GM12878 (cell line): ENCODE results near the gene DUOX2. TPM values are rescaled to one million over a fixed set of nuclear protein-coding genes. Genes with fewer than 3 reads are reported as not detected.

Experiments
- ATAC-seq: fragments of 200-7000 bp; cut with Tn5 transposase; 3 replicates; pipeline ENCODE4 v1.9.1; 2020; ENCODE audit warnings: mild to moderate bottlenecking, moderate library complexity
- BruUV-seq: library from RNA; stranded (reverse); fragments of 400-500 nt; replicated peaks from 2 replicates; lab custom pipeline; 2021; lab: Mats Ljungman, UMichigan
- CTCF ChIA-PET: fragments of 300-600 bp; sonication (Branson Sonifier 250); formaldehyde crosslinking; extraction: SDS; loops from one replicate; lab custom pipeline; 2021; ENCODE audit warnings: inconsistent platforms; lab: Yijun Ruan, JAX
- POLR2A ChIA-PET: fragments of 350-600 bp; formaldehyde crosslinking; extraction: SDS; loops from one replicate; lab custom pipeline; 2021; ENCODE audit warnings: inconsistent platforms; lab: Charles Lee
- RAD21 ChIA-PET: fragments of 300-600 bp; sonication (Branson Sonifier 250); formaldehyde crosslinking; loops from one replicate; lab custom pipeline; 2023; ENCODE audit warnings: antibody characterized with exemption; ENCODE audit not compliant: unreplicated experiment; lab: Charles Lee
- SMC1A ChIA-PET: fragments of 300-600 bp; sonication (Branson Sonifier 250); formaldehyde crosslinking; loops from one replicate; lab custom pipeline; 2023; ENCODE audit not compliant: unreplicated experiment, uncharacterized antibody; lab: Charles Lee
- DNase-seq: peaks from one replicate; pipeline ENCODE4 v3.0.0-alpha.2; 2011; ENCODE audit warnings: low read depth, low spot score
- FAIRE-seq: peaks from 3 replicates; lab custom pipeline; 2011; peaks lifted over from hg19 to GRCh38; lab: Jason Lieb, UNC
- H2AFZ ChIP-seq: 2 replicates; pipeline ENCODE4 v1.6.0; 2011; ENCODE audit warnings: low read depth, low read length, control low read depth; ENCODE audit not compliant: control insufficient read depth
- H3K27ac ChIP-seq: 2 replicates; pipeline ENCODE4 v1.5.1; 2011; ENCODE audit warnings: control low read depth; ENCODE audit not compliant: control insufficient read depth, insufficient read depth
- H3K27me3 ChIP-seq, 2 experiments: replicated peaks in 1 of 2; 2 replicates each; pipeline versions ENCODE4 v1.6.0 to v1.6.1; 2011; ENCODE audit warnings: low read length in 1 of 2; ENCODE audit not compliant: control insufficient read depth in 2 of 2, insufficient read depth in 2 of 2
- H3K36me3 ChIP-seq, 2 experiments: 2 replicates each; pipeline ENCODE4 v1.5.1; 2011; ENCODE audit warnings: low read length in 1 of 2; ENCODE audit not compliant: control insufficient read depth in 2 of 2, insufficient read depth in 2 of 2
- H3K4me1 ChIP-seq: 2 replicates; pipeline ENCODE4 v1.6.1; 2011; ENCODE audit warnings: mild to moderate bottlenecking, low read length, moderate library complexity, mixed read lengths; ENCODE audit not compliant: control insufficient read depth, insufficient read depth
- H3K4me2 ChIP-seq: 2 replicates; pipeline ENCODE4 v1.6.0; 2011; ENCODE audit warnings: control low read depth; ENCODE audit not compliant: control insufficient read depth, insufficient read depth
- H3K4me3 ChIP-seq: fragments of 200-600 bp; sonication (generic); 2 replicates; pipeline ENCODE4 v1.5.1; 2016
- H3K79me2 ChIP-seq: 2 replicates; pipeline ENCODE4 v1.6.0; 2011; ENCODE audit warnings: low read length; ENCODE audit not compliant: control insufficient read depth, insufficient read depth
- H3K9ac ChIP-seq: 2 replicates; pipeline ENCODE4 v1.8.0; 2011; ENCODE audit warnings: low read length, control low read depth, mixed read lengths; ENCODE audit not compliant: control insufficient read depth, insufficient read depth
- H3K9me3 ChIP-seq: replicated peaks from 3 replicates; pipeline ENCODE4 v1.5.1; 2011; ENCODE audit warnings: mild to moderate bottlenecking, low read length; ENCODE audit not compliant: control insufficient read depth, insufficient read depth
- H4K20me1 ChIP-seq: 2 replicates; pipeline ENCODE4 v1.6.0; 2011; ENCODE audit not compliant: control insufficient read depth, insufficient read depth
- CHD2 ChIP-seq: IDR thresholded peaks from 2 replicates; pipeline ENCODE4 v1.6.1; 2011; ENCODE audit warnings: low read depth, low read length, improper control_type of control experiment, borderline replicate concordance
- CREM ChIP-seq: IDR thresholded peaks from 2 replicates; pipeline ENCODE4 v1.6.1; 2014; ENCODE audit warnings: antibody characterized with exemption, low read depth
- EGR1 ChIP-seq, 2 experiments: IDR thresholded peaks; 1 replicate in 1 of 2; 2 replicates in 1 of 2; pipeline ENCODE4 v1.6.1; 2011 to 2012; ENCODE audit warnings: low read depth in 2 of 2, low read length in 2 of 2, borderline replicate concordance in 1 of 2, mild to moderate bottlenecking in 1 of 2, moderate library complexity in 1 of 2
- ELK1 ChIP-seq: IDR thresholded peaks from 2 replicates; pipeline ENCODE4 v1.6.1; 2012; ENCODE audit warnings: low read depth, low read length, improper control_type of control experiment
- EZH2 ChIP-seq: IDR thresholded peaks from 2 replicates; pipeline ENCODE4 v1.6.1; 2012; ENCODE audit warnings: low read depth, mild to moderate bottlenecking, control low read depth, inconsistent platforms, low read length, borderline replicate concordance; ENCODE audit not compliant: control insufficient read depth
- FOXM1 ChIP-seq: IDR thresholded peaks from 2 replicates; pipeline ENCODE4 v1.6.1; 2012; ENCODE audit warnings: low read depth, mild to moderate bottlenecking, inconsistent platforms, low read length, moderate library complexity
- HCFC1 ChIP-seq: fragments of 150-350 bp; IDR thresholded peaks from 2 replicates; pipeline ENCODE4 v1.6.1; 2014; ENCODE audit warnings: low read length
- NFYA ChIP-seq: IDR thresholded peaks from 2 replicates; pipeline ENCODE4 v1.6.1; 2011; ENCODE audit warnings: low read depth, mild to moderate bottlenecking, low read length, improper control_type of control experiment, borderline replicate concordance
- PKNOX1 ChIP-seq: fragments of 450-650 bp; IDR thresholded peaks from 2 replicates; pipeline ENCODE4 v1.6.1; 2016; ENCODE audit warnings: mild to moderate bottlenecking
- PRDM15 ChIP-seq: fragments of 450-650 bp; formaldehyde crosslinking; IDR thresholded peaks from 2 replicates; pipeline ENCODE4 v1.4.0; 2020; ENCODE audit warnings: mild to moderate bottlenecking, moderate library complexity
- RAD21 ChIP-seq: IDR thresholded peaks from 2 replicates; pipeline ENCODE4 v1.6.1; 2011; ENCODE audit warnings: mild to moderate bottlenecking, low read depth, low read length, moderate library complexity; ENCODE audit not compliant: insufficient read depth
- RFX5 ChIP-seq: IDR thresholded peaks from 2 replicates; pipeline ENCODE4 v1.6.1; 2011; ENCODE audit warnings: low read depth, low read length, improper control_type of control experiment
- SMAD1 ChIP-seq: fragments of 450-650 bp; IDR thresholded peaks from 2 replicates; pipeline ENCODE4 v1.6.1; 2018; ENCODE audit warnings: mild to moderate bottlenecking, low read depth; ENCODE audit not compliant: partially characterized antibody
- SUZ12 ChIP-seq: fragments of 200-600 bp; sonication (generic); IDR thresholded peaks from one replicate; pipeline ENCODE4 v1.6.1; 2018; ENCODE audit warnings: antibody characterized with exemption, mild to moderate bottlenecking; ENCODE audit not compliant: unreplicated experiment
- TAF1 ChIP-seq: IDR thresholded peaks from 2 replicates; pipeline ENCODE4 v1.6.1; 2011; ENCODE audit warnings: mild to moderate bottlenecking, low read depth, low read length, borderline replicate concordance
- WGBS: methylation state at CpG from one replicate; pipeline ENCODE4 v1.1.6; 2016; ENCODE audit warnings: low lambda C conversion rate; ENCODE audit not compliant: insufficient replicate concordance, insufficient coverage; ENCODE audit errors: missing lambda C conversion rate; 5-methylcytosine and 5-hydroxymethylcytosine counted together
- in situ Hi-C: fragments of 300-500 bp; cut with MboI; formaldehyde crosslinking; loops from 9 replicates; pipeline ENCODE4 v1.14.3; 2018; ENCODE audit warnings: mixed read lengths
- intact Hi-C: fragments of 100-400 bp; cut with micrococcal nuclease; formaldehyde crosslinking; loops from one replicate; pipeline ENCODE4 v1.14.2; 2022; ENCODE audit not compliant: unreplicated experiment
- polyA plus RNA-seq, 11 experiments: library from polyadenylated mRNA; depleted of rRNA in 4 of 11; unstranded in 6 of 11; stranded (reverse) in 5 of 11; fragments of >200 nt; fragmentation: Nextera tagmentation in 4 of 11; fragmentation: Illumina TruSeq in 1 of 11; extraction: Ambion mirVana in 4 of 11; extraction: Trizol in 1 of 11; gene quantifications; 1 replicate in 1 of 11; 2 replicates in 10 of 11; pipeline versions ENCODE4 v1.2.1 to v1.2.3, GENCODE V29; 2011 to 2016; ENCODE audit warnings: inconsistent platforms in 2 of 11, missing spikeins in 2 of 11, low read depth in 1 of 11
- total RNA-seq, 4 experiments: library from RNA; depleted of rRNA in 3 of 4; stranded (reverse); fragments of >200 nt in 3 of 4; fragmentation: Illumina TruSeq in 1 of 4; extraction: Trizol in 1 of 4; gene quantifications; 2 replicates each; pipeline versions ENCODE4 v1.2.1 to v1.2.3, GENCODE V29; 2013 to 2021
- TF ChIP-seq, protein P1 (sequence below): IDR thresholded peaks from 2 replicates; pipeline ENCODE4 v1.6.1; 2012; ENCODE audit warnings: low read depth, low read length, improper control_type of control experiment

DUOX2 gene
- total and polyA plus RNA-seq, 10 of the 15 experiments (the other 5 are each of a cell fraction or from before 2014, with no cell fraction given) = 0.05 TPM; not detected in 9

- POLR2A ChIA-PET = no interaction called here
- DNase-seq = no peak
- H3K9ac ChIP-seq = no peak overlapping the region
- H3K4me3 ChIP-seq = no peak overlapping the region
- no peak overlapping the region for H3K4me2 ChIP-seq
- H3K36me3 ChIP-seq = no peaks in the 10 kb centered on the region
- RAD21 ChIA-PET = no interaction called here
- BruUV-seq = no TSS peak
- FAIRE-seq = no peak
- CTCF ChIA-PET = interaction anchor here (0.5 to 16.3 kb wide), 7 partner anchors 9 to 244 kb away, joined by 3 to 200 read pairs (median 6); partner anchors contain the start of gene SHF
- no peaks in the 10 kb centered on the region for H3K9me3 ChIP-seq
- H3K79me2 ChIP-seq = no peaks in the 10 kb centered on the region
- SMC1A ChIA-PET = no interaction called here
- WGBS = 86% methylated on average over 7 of the region's 7 CpGs
- no peak overlapping the region for H2AFZ ChIP-seq
- H3K27ac ChIP-seq = no peak overlapping the region
- intact Hi-C loops = no loop called here
- no peaks in the 10 kb centered on the region for H3K4me1 ChIP-seq
- H4K20me1 ChIP-seq = no peaks in the 10 kb centered on the region
- H3K27me3 ChIP-seq = no peaks in the 10 kb centered on the region
- in situ Hi-C loops = no loop called here
- no peak for ATAC-seq
- TF ChIP-seq EZH2 = no peak
- TF ChIP-seq RFX5 = no peak
- no peak for TF ChIP-seq EGR1 (IDR thresholded peaks at IDR 0.05; ENCODE audit: borderline replicate concordance in 1 of 2, low read depth in 2 of 2, low read length in 2 of 2)
- TF ChIP-seq CREM = no peak
- no peak for TF ChIP-seq PKNOX1
- no peak for TF ChIP-seq TAF1
- TF ChIP-seq PRDM15 (CRISPR knock-in tag) = no peak
- no peak for TF ChIP-seq SMAD1
- TF ChIP-seq CHD2 = no peak
- no peak for TF ChIP-seq ELK1
- TF ChIP-seq HCFC1 = no peak
- TF ChIP-seq, protein P1, sequence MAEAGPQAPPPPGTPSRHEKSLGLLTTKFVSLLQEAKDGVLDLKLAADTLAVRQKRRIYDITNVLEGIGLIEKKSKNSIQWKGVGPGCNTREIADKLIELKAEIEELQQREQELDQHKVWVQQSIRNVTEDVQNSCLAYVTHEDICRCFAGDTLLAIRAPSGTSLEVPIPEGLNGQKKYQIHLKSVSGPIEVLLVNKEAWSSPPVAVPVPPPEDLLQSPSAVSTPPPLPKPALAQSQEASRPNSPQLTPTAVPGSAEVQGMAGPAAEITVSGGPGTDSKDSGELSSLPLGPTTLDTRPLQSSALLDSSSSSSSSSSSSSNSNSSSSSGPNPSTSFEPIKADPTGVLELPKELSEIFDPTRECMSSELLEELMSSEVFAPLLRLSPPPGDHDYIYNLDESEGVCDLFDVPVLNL = no peak
- no peak for TF ChIP-seq NFYA
- TF ChIP-seq FOXM1 = no peak
- TF ChIP-seq SUZ12 = no peak
- no peak for TF ChIP-seq RAD21
Measured at GRCh38 chr15:45156744-45157455, 42.9 kb upstream of the DUOX2 start.
